ENCODE results near the gene NXPE3.

The NXPE3 gene

DNA sequence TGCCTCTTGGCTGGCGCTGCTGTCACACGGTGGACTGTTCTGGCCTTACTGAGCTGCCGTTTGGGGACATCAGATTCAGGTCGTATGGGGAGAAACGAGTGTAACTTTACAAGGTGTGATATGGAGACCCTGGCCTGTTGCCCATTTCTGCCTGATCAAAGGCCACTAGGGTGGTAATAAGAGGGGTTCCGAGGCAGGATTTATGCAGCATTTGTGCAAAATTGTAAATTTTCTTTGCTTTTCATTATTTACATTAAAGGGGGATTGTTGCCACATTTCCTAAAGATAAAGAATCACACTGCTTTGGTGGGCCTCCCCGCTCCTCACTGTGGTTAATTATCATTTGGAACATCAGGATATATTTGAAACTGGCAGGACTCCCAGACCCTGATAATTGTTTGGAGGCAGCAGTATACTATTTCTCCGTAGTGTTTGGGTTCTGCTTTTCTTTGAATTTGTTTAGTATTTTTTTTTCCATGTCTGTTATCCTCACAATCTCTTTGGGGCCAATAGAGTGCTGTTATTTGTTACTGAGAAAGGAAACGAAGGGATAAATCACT is 891 bp downstream of the NXPE3 start:
- H3K4me3 ChIP-seq (ENCODE audit: low read depth, low read length), result peak overlapping the region; percentile 91
- H3K9me3 ChIP-seq (ENCODE audit: control insufficient read depth, insufficient read depth, low read depth, low read length), result no peaks in the 10 kb centered on the region
- TF ChIP-seq ZNF600 (tag by site-specific recombination; IDR thresholded peaks at IDR 0.05) (peak; percentile 90), ZNF112 (tag by site-specific recombination; IDR thresholded peaks at IDR 0.05) (no peak), ZNF335 (tag by site-specific recombination; conservative IDR thresholded peaks at IDR 0.05) (peak; percentile 11; the same call in 1 of the 2 replicates), ZSCAN30 (tag by site-specific recombination; IDR thresholded peaks at IDR 0.05) (0 out of 2 replicates have a peak, but pooled peaks have one; percentile 15), ZNF10 (tag by site-specific recombination; IDR thresholded peaks at IDR 0.05) (0 out of 2 replicates have a peak, but pooled peaks have one; percentile 33)
- TF ChIP-seq, protein P1, sequence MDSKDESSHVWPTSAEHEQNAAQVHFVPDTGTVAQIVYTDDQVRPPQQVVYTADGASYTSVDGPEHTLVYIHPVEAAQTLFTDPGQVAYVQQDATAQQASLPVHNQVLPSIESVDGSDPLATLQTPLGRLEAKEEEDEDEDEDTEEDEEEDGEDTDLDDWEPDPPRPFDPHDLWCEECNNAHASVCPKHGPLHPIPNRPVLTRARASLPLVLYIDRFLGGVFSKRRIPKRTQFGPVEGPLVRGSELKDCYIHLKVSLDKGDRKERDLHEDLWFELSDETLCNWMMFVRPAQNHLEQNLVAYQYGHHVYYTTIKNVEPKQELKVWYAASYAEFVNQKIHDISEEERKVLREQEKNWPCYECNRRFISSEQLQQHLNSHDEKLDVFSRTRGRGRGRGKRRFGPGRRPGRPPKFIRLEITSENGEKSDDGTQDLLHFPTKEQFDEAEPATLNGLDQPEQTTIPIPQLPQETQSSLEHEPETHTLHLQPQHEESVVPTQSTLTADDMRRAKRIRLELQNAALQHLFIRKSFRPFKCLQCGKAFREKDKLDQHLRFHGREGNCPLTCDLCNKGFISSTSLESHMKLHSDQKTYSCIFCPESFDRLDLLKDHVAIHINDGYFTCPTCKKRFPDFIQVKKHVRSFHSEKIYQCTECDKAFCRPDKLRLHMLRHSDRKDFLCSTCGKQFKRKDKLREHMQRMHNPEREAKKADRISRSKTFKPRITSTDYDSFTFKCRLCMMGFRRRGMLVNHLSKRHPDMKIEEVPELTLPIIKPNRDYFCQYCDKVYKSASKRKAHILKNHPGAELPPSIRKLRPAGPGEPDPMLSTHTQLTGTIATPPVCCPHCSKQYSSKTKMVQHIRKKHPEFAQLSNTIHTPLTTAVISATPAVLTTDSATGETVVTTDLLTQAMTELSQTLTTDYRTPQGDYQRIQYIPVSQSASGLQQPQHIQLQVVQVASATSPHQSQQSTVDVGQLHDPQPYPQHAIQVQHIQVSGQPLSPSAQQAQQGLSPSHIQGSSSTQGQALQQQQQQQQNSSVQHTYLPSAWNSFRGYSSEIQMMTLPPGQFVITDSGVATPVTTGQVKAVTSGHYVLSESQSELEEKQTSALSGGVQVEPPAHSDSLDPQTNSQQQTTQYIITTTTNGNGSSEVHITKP (tag by site-specific recombination; IDR thresholded peaks at IDR 0.05), result peak; percentile 65; the same call in 1 of the 2 replicates
- TF ChIP-seq, protein P2, sequence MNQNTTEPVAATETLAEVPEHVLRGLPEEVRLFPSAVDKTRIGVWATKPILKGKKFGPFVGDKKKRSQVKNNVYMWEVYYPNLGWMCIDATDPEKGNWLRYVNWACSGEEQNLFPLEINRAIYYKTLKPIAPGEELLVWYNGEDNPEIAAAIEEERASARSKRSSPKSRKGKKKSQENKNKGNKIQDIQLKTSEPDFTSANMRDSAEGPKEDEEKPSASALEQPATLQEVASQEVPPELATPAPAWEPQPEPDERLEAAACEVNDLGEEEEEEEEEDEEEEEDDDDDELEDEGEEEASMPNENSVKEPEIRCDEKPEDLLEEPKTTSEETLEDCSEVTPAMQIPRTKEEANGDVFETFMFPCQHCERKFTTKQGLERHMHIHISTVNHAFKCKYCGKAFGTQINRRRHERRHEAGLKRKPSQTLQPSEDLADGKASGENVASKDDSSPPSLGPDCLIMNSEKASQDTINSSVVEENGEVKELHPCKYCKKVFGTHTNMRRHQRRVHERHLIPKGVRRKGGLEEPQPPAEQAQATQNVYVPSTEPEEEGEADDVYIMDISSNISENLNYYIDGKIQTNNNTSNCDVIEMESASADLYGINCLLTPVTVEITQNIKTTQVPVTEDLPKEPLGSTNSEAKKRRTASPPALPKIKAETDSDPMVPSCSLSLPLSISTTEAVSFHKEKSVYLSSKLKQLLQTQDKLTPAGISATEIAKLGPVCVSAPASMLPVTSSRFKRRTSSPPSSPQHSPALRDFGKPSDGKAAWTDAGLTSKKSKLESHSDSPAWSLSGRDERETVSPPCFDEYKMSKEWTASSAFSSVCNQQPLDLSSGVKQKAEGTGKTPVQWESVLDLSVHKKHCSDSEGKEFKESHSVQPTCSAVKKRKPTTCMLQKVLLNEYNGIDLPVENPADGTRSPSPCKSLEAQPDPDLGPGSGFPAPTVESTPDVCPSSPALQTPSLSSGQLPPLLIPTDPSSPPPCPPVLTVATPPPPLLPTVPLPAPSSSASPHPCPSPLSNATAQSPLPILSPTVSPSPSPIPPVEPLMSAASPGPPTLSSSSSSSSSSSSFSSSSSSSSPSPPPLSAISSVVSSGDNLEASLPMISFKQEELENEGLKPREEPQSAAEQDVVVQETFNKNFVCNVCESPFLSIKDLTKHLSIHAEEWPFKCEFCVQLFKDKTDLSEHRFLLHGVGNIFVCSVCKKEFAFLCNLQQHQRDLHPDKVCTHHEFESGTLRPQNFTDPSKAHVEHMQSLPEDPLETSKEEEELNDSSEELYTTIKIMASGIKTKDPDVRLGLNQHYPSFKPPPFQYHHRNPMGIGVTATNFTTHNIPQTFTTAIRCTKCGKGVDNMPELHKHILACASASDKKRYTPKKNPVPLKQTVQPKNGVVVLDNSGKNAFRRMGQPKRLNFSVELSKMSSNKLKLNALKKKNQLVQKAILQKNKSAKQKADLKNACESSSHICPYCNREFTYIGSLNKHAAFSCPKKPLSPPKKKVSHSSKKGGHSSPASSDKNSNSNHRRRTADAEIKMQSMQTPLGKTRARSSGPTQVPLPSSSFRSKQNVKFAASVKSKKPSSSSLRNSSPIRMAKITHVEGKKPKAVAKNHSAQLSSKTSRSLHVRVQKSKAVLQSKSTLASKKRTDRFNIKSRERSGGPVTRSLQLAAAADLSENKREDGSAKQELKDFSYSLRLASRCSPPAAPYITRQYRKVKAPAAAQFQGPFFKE (tag by site-specific recombination; IDR thresholded peaks at IDR 0.05; ENCODE audit: borderline replicate concordance), result no peak
- peaks cover 14 to 23% of the 10 kb centered on the region in 2 experiments for H3K36me3 ChIP-seq (ENCODE audit: control insufficient read depth in 2 of 2, insufficient read depth in 1 of 2, low read length in 2 of 2)
- POLR2A ChIA-PET, result interaction anchor here (1.2 to 1.5 kb wide), 3 partner anchors 47 to 94 kb away, joined by 3 to 4 read pairs (median 4); partner anchors contain the start of genes CEP97 and RPL24
- CTCF ChIA-PET, result no interaction called here
- H3K4me1 ChIP-seq (ENCODE audit: control insufficient read depth, insufficient read depth, low read length), result 0 out of 2 replicates have a peak, but pooled peaks cover 2% of the 10 kb centered on the region
- peak overlapping the region; percentile 64 for H3K27ac ChIP-seq (ENCODE audit: extremely low read depth, low read depth, low read length)

DNA sequence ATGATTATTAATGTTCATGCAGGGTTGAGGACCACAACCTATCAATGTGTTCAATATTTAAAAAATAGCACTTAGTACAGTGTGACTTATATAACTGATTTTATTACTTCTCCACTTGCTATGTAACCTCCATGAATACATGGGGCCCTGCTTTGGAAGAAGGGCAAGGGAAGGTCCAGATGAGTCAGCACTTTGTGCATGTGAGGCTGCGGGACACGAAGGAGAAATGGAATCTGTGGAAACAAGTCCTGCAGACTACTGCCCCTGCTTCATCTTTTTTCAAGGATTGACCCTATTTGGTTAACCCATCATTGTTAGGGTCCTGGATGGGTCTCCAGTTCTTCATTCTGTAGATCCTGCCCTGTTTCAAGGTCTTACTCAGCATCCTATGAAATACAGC is 1.6 kb downstream of the NXPE3 start:
- H3K4me3 ChIP-seq (ENCODE audit: low read depth, low read length), result no peak overlapping the region
- TF ChIP-seq ZNF558 (tag by site-specific recombination; IDR thresholded peaks at IDR 0.05), result peak; percentile 94
- TF ChIP-seq ZNF692 (tag by site-specific recombination; IDR thresholded peaks at IDR 0.05), result 0 out of 2 replicates have a peak, but pooled peaks have one; percentile 34
- peak; percentile 62; the same call in 1 of the 2 replicates for TF ChIP-seq ZSCAN30 (tag by site-specific recombination; IDR thresholded peaks at IDR 0.05)
- peak; percentile 8; the same call in 1 of the 2 replicates for TF ChIP-seq ZNF335 (tag by site-specific recombination; conservative IDR thresholded peaks at IDR 0.05)
- no peak for TF ChIP-seq ZNF433 (tag by site-specific recombination; IDR thresholded peaks at IDR 0.05; ENCODE audit: low read depth)
- H3K36me3 ChIP-seq (ENCODE audit: control insufficient read depth in 2 of 2, insufficient read depth in 1 of 2, low read length in 2 of 2), result peaks cover 14 to 31% of the 10 kb centered on the region in 2 experiments
- POLR2A ChIA-PET, result no interaction called here
- H3K9me3 ChIP-seq (ENCODE audit: control insufficient read depth, insufficient read depth, low read depth, low read length), result no peaks in the 10 kb centered on the region
- 0 out of 2 replicates have a peak, but pooled peaks cover 2% of the 10 kb centered on the region for H3K4me1 ChIP-seq (ENCODE audit: control insufficient read depth, insufficient read depth, low read length)
- CTCF ChIA-PET, result interaction anchor here (0.7 kb wide), 1 partner anchor 446 kb away, joined by 3 read pairs; no protein-coding TSS in a partner anchor
- H3K27ac ChIP-seq (ENCODE audit: extremely low read depth, low read depth, low read length), result no peak overlapping the region; the same call in 1 of the 2 replicates
